Activated T-helper 2 cell treated with anti-CD3 and anti-CD28 coated beads, Interferon-gamma antibody, Interleukin-2, Interleukin-4, amounts not matched to agents 10 μg/mL and 5 μg/mL and 100 μg/mL, durations not matched to agents 14 hours and 24 hours and 36 hours (primary cell): ENCODE measurements around the gene OR4Q2. TPM values are rescaled to one million over a fixed set of nuclear protein-coding genes. Genes with fewer than 3 reads are reported as not detected.
"Not testable (repeated sequence)": the region's sequence is repeated elsewhere in the genome, so short reads cannot be mapped to it uniquely, and the experiment has no call there.

ENCODE experiments used
- DNase-seq: peaks from one replicate; pipeline ENCODE4 v3.0.0; 2021; ENCODE audit warnings: low spot score
- H3K27ac Mint-ChIP-seq: one replicate; pipeline ENCODE4 v1.8.0; 2021; ENCODE audit warnings: mixed read lengths
- H3K27me3 Mint-ChIP-seq: one replicate; pipeline ENCODE4 v1.8.0; 2021; ENCODE audit warnings: low read depth, mixed read lengths
- H3K36me3 Mint-ChIP-seq: one replicate; pipeline ENCODE4 v1.8.0; 2021; ENCODE audit warnings: low read depth, mixed read lengths
- H3K4me1 Mint-ChIP-seq: one replicate; pipeline ENCODE4 v1.8.0; 2021; ENCODE audit warnings: low read depth, mixed read lengths
- H3K4me3 Mint-ChIP-seq: one replicate; pipeline ENCODE4 v1.8.0; 2021; ENCODE audit warnings: low read depth, mild to moderate bottlenecking, moderate library complexity, mixed read lengths
- H3K9me3 Mint-ChIP-seq: one replicate; pipeline ENCODE4 v1.8.0; 2021; ENCODE audit warnings: mixed read lengths
- intact Hi-C: fragments of 100-400 bp; cut with micrococcal nuclease; formaldehyde crosslinking; loops from one replicate; pipeline ENCODE4 v1.15.1; 2023
- total RNA-seq: library from RNA; stranded (reverse); gene quantifications from 2 replicates; pipeline ENCODE4 v1.2.3, GENCODE V29; 2022

The OR4Q2 gene
- not detected in 2 replicates for total RNA-seq

GRCh38 chr14:20001863-20002262, at the start of gene OR4Q2:
Gene OR4Q2, plus strand, starts transcription at chr14:20002163.
- H3K27me3 Mint-ChIP-seq: no peaks in the 10 kb centered on the region
- no peak for DNase-seq
- no peaks in the 10 kb centered on the region for H3K4me1 Mint-ChIP-seq
- intact Hi-C loops: no loop called here
- no peaks in the 10 kb centered on the region for H3K36me3 Mint-ChIP-seq
- no peak within 1 kb of the TSS for H3K27ac Mint-ChIP-seq
- H3K4me3 Mint-ChIP-seq: no peak within 1 kb of the TSS
- H3K9me3 Mint-ChIP-seq: no peaks in the 10 kb centered on the region

- H3K27ac Mint-ChIP-seq, H3K4me1 Mint-ChIP-seq, H3K4me3 Mint-ChIP-seq, H3K9me3 Mint-ChIP-seq, H3K36me3 Mint-ChIP-seq, H3K27me3 Mint-ChIP-seq, intact Hi-C loops, DNase-seq: not testable (repeated sequence)
Observed at GRCh38 chr14:19969735-19970134, 32.2 kb upstream of the OR4Q2 start.

- Mint-ChIP-seq H3K4me3 (no peak overlapping the region), H3K36me3 (no peaks in the 10 kb centered on the region), H3K4me1 (peaks cover 11% of the 10 kb centered on the region), H3K27me3 (no peaks in the 10 kb centered on the region), H3K9me3 (peaks cover 16% of the 10 kb centered on the region), H3K27ac (no peak overlapping the region)
- no peak for DNase-seq
- intact Hi-C loops: no loop called here
Observed at GRCh38 chr14:19974844-19975243, 27.1 kb upstream of the OR4Q2 start.

- Mint-ChIP-seq H3K27ac (no peak within 1 kb of the TSS), H3K4me1 (peaks cover 11% of the 10 kb centered on the region), H3K4me3 (no peak within 1 kb of the TSS), H3K9me3 (peaks cover 20% of the 10 kb centered on the region), H3K27me3 (no peaks in the 10 kb centered on the region), H3K36me3 (no peaks in the 10 kb centered on the region)
- intact Hi-C loops: no loop called here
- no peak for DNase-seq
Observed at GRCh38 chr14:19975291-19975690, 26.7 kb upstream of the OR4Q2 start, which contains the start of gene OR4K15. Gene OR4K15, plus strand, starts transcription at chr14:19975591. Its CDS starts 0 bp downstream, at chr14:19975591.

- Mint-ChIP-seq H3K27me3 (no peaks in the 10 kb centered on the region), H3K36me3 (no peaks in the 10 kb centered on the region), H3K4me3 (no peak overlapping the region), H3K9me3 (peaks cover 11% of the 10 kb centered on the region), H3K27ac (no peak overlapping the region), H3K4me1 (no peaks in the 10 kb centered on the region)
- no peak for DNase-seq
- intact Hi-C loops: no loop called here
Observed at GRCh38 chr14:19993438-19993837, 8.5 kb upstream of the OR4Q2 start.

- Mint-ChIP-seq H3K27ac (no peak overlapping the region), H3K9me3 (no peaks in the 10 kb centered on the region), H3K36me3 (no peaks in the 10 kb centered on the region), H3K4me3 (no peak overlapping the region), H3K27me3 (no peaks in the 10 kb centered on the region), H3K4me1 (no peaks in the 10 kb centered on the region)
- DNase-seq: no peak
- intact Hi-C loops: no loop called here
Observed at GRCh38 chr14:20002319-20002718, 356 bp downstream of the OR4Q2 start.

- DNase-seq: no peak
- Mint-ChIP-seq H3K4me3 (no peak overlapping the region), H3K36me3 (no peaks in the 10 kb centered on the region), H3K27me3 (no peaks in the 10 kb centered on the region), H3K27ac (no peak overlapping the region), H3K9me3 (peaks cover 4% of the 10 kb centered on the region), H3K4me1 (no peaks in the 10 kb centered on the region)
- intact Hi-C loops: no loop called here
Observed at GRCh38 chr14:20008156-20008555, 6.2 kb downstream of the OR4Q2 start.

- Mint-ChIP-seq H3K4me3 (no peak within 1 kb of the TSS), H3K27ac (no peak within 1 kb of the TSS), H3K36me3 (no peaks in the 10 kb centered on the region), H3K9me3 (no peaks in the 10 kb centered on the region), H3K4me1 (no peaks in the 10 kb centered on the region), H3K27me3 (no peaks in the 10 kb centered on the region)
- DNase-seq: no peak
- intact Hi-C loops: no loop called here
Observed at GRCh38 chr14:20019257-20019865, 17.4 kb downstream of the OR4Q2 start, which contains the start of gene OR4K14. Gene OR4K14, minus strand, starts transcription at chr14:20019307. Its CDS starts 4,114 bp downstream, at chr14:20015193.

GRCh38 chr14:20031058-20031457, 29.1 kb downstream of the OR4Q2 start:
- no peaks in the 10 kb centered on the region for H3K27me3 Mint-ChIP-seq
- intact Hi-C loops: no loop called here
- no peak overlapping the region for H3K27ac Mint-ChIP-seq
- no peak overlapping the region for H3K4me3 Mint-ChIP-seq
- H3K36me3 Mint-ChIP-seq: no peaks in the 10 kb centered on the region
- H3K9me3 Mint-ChIP-seq: no peaks in the 10 kb centered on the region
- no peaks in the 10 kb centered on the region for H3K4me1 Mint-ChIP-seq
- no peak for DNase-seq

GRCh38 chr14:20035449-20035848, 33.5 kb downstream of the OR4Q2 start:
- Mint-ChIP-seq H3K27me3 (no peaks in the 10 kb centered on the region), H3K9me3 (no peaks in the 10 kb centered on the region), H3K27ac (no peak overlapping the region), H3K36me3 (no peaks in the 10 kb centered on the region), H3K4me1 (no peaks in the 10 kb centered on the region), H3K4me3 (no peak overlapping the region)
- no peak for DNase-seq
- intact Hi-C loops: no loop called here

GRCh38 chr14:20035938-20036337, 34.0 kb downstream of the OR4Q2 start, which contains the start of gene OR4K13:
Gene OR4K13, minus strand, starts transcription at chr14:20036038. Its CDS starts 1,280 bp downstream, at chr14:20034758.
- no peak for DNase-seq
- Mint-ChIP-seq H3K4me1 (no peaks in the 10 kb centered on the region), H3K27ac (no peak within 1 kb of the TSS), H3K9me3 (no peaks in the 10 kb centered on the region), H3K36me3 (no peaks in the 10 kb centered on the region), H3K4me3 (no peak within 1 kb of the TSS), H3K27me3 (no peaks in the 10 kb centered on the region)
- intact Hi-C loops: no loop called here

GRCh38 chr14:20044243-20044642, 42.3 kb downstream of the OR4Q2 start:
- no peak for DNase-seq
- no peak overlapping the region for H3K27ac Mint-ChIP-seq
- no peaks in the 10 kb centered on the region for H3K27me3 Mint-ChIP-seq
- intact Hi-C loops: no loop called here
- peaks cover 3% of the 10 kb centered on the region for H3K9me3 Mint-ChIP-seq
- H3K4me1 Mint-ChIP-seq: no peaks in the 10 kb centered on the region
- H3K36me3 Mint-ChIP-seq: no peaks in the 10 kb centered on the region
- H3K4me3 Mint-ChIP-seq: no peak overlapping the region

- intact Hi-C loops: no loop called here
- H3K4me1 Mint-ChIP-seq: no peaks in the 10 kb centered on the region
- no peak for DNase-seq
- H3K27me3 Mint-ChIP-seq: no peaks in the 10 kb centered on the region
- H3K27ac Mint-ChIP-seq: no peak overlapping the region
- peaks cover 3% of the 10 kb centered on the region for H3K9me3 Mint-ChIP-seq
- H3K36me3 Mint-ChIP-seq: no peaks in the 10 kb centered on the region
- H3K4me3 Mint-ChIP-seq: no peak overlapping the region
Observed at GRCh38 chr14:20048202-20048601, 46.2 kb downstream of the OR4Q2 start.
